OCI-LY7 (cell line): ENCODE measurements around the gene STOX2. TPM values are rescaled to one million over a fixed set of nuclear protein-coding genes. Genes with fewer than 3 reads are reported as not detected.

Experiments used
- BruUV-seq: library from RNA; stranded (reverse); fragments of 400-500 nt; replicated peaks from 2 replicates; lab custom pipeline; 2021; lab: Mats Ljungman, UMichigan
- CTCF ChIA-PET: fragments of 300-600 bp; sonication (Branson Sonifier 250); formaldehyde crosslinking; loops from one replicate; lab custom pipeline; 2022; ENCODE audit warnings: antibody characterized with exemption; ENCODE audit not compliant: unreplicated experiment; lab: Charles Lee
- POLR2A ChIA-PET: fragments of 300-600 bp; sonication (Branson Sonifier 250); formaldehyde crosslinking; loops from one replicate; lab custom pipeline; 2022; ENCODE audit warnings: antibody characterized with exemption; lab: Charles Lee
- DNase-seq: peaks from one replicate; pipeline ENCODE4 v3.0.0-alpha.2; 2015; ENCODE audit warnings: low spot score
- H2AFZ ChIP-seq: fragments of 200-600 bp; sonication (generic), shearing (Covaris generic); 2 replicates; pipeline ENCODE4 v1.6.1; 2014; ENCODE audit warnings: mild to moderate bottlenecking, antibody characterized with exemption, low read length, moderate library complexity
- H3K27ac ChIP-seq: fragments of 200-600 bp; sonication (generic); 2 replicates; pipeline ENCODE4 v1.5.1; 2014; ENCODE audit warnings: mixed run types, low read depth, mild to moderate bottlenecking, moderate library complexity, low read length, inconsistent platforms; ENCODE audit not compliant: poor library complexity, severe bottlenecking
- H3K36me3 ChIP-seq: fragments of 200-600 bp; sonication (generic); 2 replicates; pipeline ENCODE4 v1.6.1; 2014; ENCODE audit warnings: mild to moderate bottlenecking, antibody characterized with exemption, low read length, moderate library complexity, mixed read lengths; ENCODE audit not compliant: insufficient read depth
- H3K4me1 ChIP-seq: fragments of 200-600 bp; sonication (generic); 2 replicates; pipeline ENCODE4 v1.5.1; 2014; ENCODE audit warnings: mild to moderate bottlenecking, low read length; ENCODE audit not compliant: insufficient read depth, poor library complexity, severe bottlenecking
- H3K4me2 ChIP-seq: fragments of 200-600 bp; sonication (generic); 2 replicates; pipeline ENCODE4 v1.6.1; 2014; ENCODE audit warnings: mild to moderate bottlenecking, low read length
- H3K4me3 ChIP-seq: fragments of 200-600 bp; sonication (generic); 2 replicates; pipeline ENCODE4 v1.5.1; 2014; ENCODE audit warnings: mild to moderate bottlenecking, low read depth, low read length; ENCODE audit not compliant: poor library complexity, severe bottlenecking
- H3K79me2 ChIP-seq: fragments of 200-600 bp; sonication (generic); 2 replicates; pipeline ENCODE4 v1.6.1; 2016; ENCODE audit warnings: low read depth, mild to moderate bottlenecking, low read length, moderate library complexity, mixed read lengths; ENCODE audit not compliant: insufficient read depth
- H3K9me2 ChIP-seq: fragments of 200-600 bp; sonication (generic); 2 replicates; pipeline ENCODE4 v1.6.1; 2016; ENCODE audit warnings: mild to moderate bottlenecking, low read length, mixed read lengths; ENCODE audit not compliant: insufficient read depth
- H3K9me3 ChIP-seq: fragments of 200-600 bp; sonication (generic); 2 replicates; pipeline ENCODE4 v1.6.1; 2014; ENCODE audit warnings: mild to moderate bottlenecking, mixed run types, low read length, mixed read lengths
- H4K20me1 ChIP-seq: fragments of 200-600 bp; sonication (generic); 2 replicates; pipeline ENCODE4 v1.6.1; 2014; ENCODE audit warnings: mild to moderate bottlenecking, antibody characterized with exemption, low read length, moderate library complexity, mixed read lengths; ENCODE audit not compliant: insufficient read depth
- CTCF ChIP-seq: fragments of 200-600 bp; sonication (generic); conservative IDR thresholded peaks from 2 replicates; pipeline ENCODE4 v1.5.1; 2014; ENCODE audit warnings: mild to moderate bottlenecking, antibody characterized with exemption, low read length, moderate library complexity, mixed read lengths
- EZH2phosphoT487 ChIP-seq: fragments of 200-600 bp; sonication (generic); IDR thresholded peaks from 2 replicates; pipeline ENCODE4 v1.6.1; 2018; ENCODE audit warnings: low read depth, borderline replicate concordance, mild to moderate bottlenecking, mixed run types, antibody characterized with exemption, low read length, moderate library complexity, mixed read lengths
- intact Hi-C: fragments of 100-400 bp; cut with micrococcal nuclease; formaldehyde crosslinking; loops from one replicate; pipeline ENCODE4 v1.10.0; 2022; ENCODE audit not compliant: unreplicated experiment
- total RNA-seq, 2 experiments: library from RNA; depleted of rRNA in 1 of 2; stranded (reverse); fragments of >200 nt in 1 of 2; shearing (Covaris generic) in 1 of 2; gene quantifications; 2 replicates each; pipeline ENCODE4 v1.2.3, GENCODE V29; 2014 to 2022

The STOX2 gene
- total RNA-seq, 2 experiments from 2014 or later = 0.38 TPM; not detected in 1

- ChIA-PET CTCF (no interaction called here), POLR2A (interaction anchor here (0.8 kb wide), 1 partner anchor 25 kb away, joined by 3 read pairs; no protein-coding TSS in a partner anchor)
- Histone ChIP-seq H3K36me3 (no peaks in the 10 kb centered on the region), H3K9me3 (no peaks in the 10 kb centered on the region), H4K20me1 (no peaks in the 10 kb centered on the region), H3K9me2 (no peaks in the 10 kb centered on the region), H2AFZ (no peak overlapping the region), H3K79me2 (no peaks in the 10 kb centered on the region), H3K4me1 (no peaks in the 10 kb centered on the region), H3K4me2 (no peak overlapping the region), H3K4me3 (no peak overlapping the region), H3K27ac (no peak overlapping the region)
- intact Hi-C loops = no loop called here
- no TSS peak for BruUV-seq
- DNase-seq = no peak
- TF ChIP-seq EZH2phosphoT487 (no peak), CTCF (no peak)
Measured at GRCh38 chr4:183989461-183989860, 84.4 kb downstream of the STOX2 start.

DNA sequence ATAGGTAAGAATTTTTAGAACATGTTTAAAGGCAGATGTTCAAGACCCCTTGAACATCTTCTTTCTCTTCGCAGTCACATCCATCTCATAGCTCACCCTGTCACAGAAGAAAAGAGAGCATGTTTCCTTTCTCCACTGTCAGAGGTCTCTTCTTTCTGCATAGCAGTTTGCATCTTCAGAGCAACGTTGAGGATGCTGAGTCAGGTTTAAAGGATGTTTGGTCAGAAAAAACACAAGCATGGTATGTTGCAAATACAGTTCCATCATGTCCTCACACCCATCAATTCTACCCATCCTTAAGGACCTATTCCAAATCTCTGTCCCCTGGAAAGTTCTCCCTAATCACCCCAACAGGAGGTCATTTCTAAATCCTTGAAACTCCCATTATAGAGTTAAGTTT, 84.8 kb downstream of the STOX2 start:
- no peak overlapping the region for H3K27ac ChIP-seq
- intact Hi-C loops = no loop called here
- TF ChIP-seq CTCF (no peak), EZH2phosphoT487 (no peak)
- H3K9me3 ChIP-seq = no peaks in the 10 kb centered on the region
- no TSS peak for BruUV-seq
- no peak overlapping the region for H3K4me2 ChIP-seq
- ChIA-PET POLR2A (interaction anchor here (0.7 kb wide), 1 partner anchor 448 kb away, joined by 9 read pairs; no protein-coding TSS in a partner anchor), CTCF (no interaction called here)
- no peaks in the 10 kb centered on the region for H3K79me2 ChIP-seq
- DNase-seq = no peak
- no peak overlapping the region for H3K4me3 ChIP-seq
- no peaks in the 10 kb centered on the region for H3K9me2 ChIP-seq
- H4K20me1 ChIP-seq = no peaks in the 10 kb centered on the region
- no peak overlapping the region for H2AFZ ChIP-seq
- no peaks in the 10 kb centered on the region for H3K36me3 ChIP-seq
- no peaks in the 10 kb centered on the region for H3K4me1 ChIP-seq

DNA sequence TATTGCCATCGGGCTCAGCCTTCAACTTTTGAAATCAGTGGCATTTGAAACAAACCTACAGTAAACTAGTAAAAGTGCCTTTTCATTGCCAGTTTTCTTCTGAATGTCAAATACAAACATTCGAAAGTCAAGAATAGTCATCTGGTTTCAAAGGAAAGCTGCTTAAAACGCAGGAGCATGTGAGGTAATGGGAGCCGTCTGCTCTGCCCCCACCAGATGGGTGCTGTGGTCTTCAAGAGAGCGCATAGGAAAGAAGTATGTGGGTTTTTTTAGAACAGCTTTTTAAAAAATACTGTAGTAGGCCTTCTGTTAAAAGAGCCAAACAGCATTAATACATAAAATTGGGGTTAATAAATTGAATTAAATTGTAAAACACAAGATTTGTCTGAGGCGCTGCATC, 88.6 kb downstream of the STOX2 start:
- ChIA-PET CTCF (no interaction called here), POLR2A (interaction anchor here (0.5 to 1.7 kb wide), 3 partner anchors 21 to 593 kb away, joined by 3 to 6 read pairs (median 6); no protein-coding TSS in a partner anchor)
- Histone ChIP-seq H3K4me1 (no peaks in the 10 kb centered on the region), H3K4me3 (no peak overlapping the region), H3K9me2 (no peaks in the 10 kb centered on the region), H3K27ac (no peak overlapping the region), H2AFZ (no peak overlapping the region), H3K9me3 (no peaks in the 10 kb centered on the region), H3K36me3 (no peaks in the 10 kb centered on the region), H4K20me1 (no peaks in the 10 kb centered on the region), H3K79me2 (no peaks in the 10 kb centered on the region), H3K4me2 (no peak overlapping the region)
- intact Hi-C loops = no loop called here
- no TSS peak for BruUV-seq
- DNase-seq = no peak
- TF ChIP-seq CTCF (no peak), EZH2phosphoT487 (no peak)
